ENCODE results near the gene DUOX1. TPM values are rescaled to one million over a fixed set of nuclear protein-coding genes. Genes with fewer than 3 reads are reported as not detected.

Gene DUOX1
- polyA plus RNA-seq, 3 donors: 0.22 TPM; not detected in 2

DNA sequence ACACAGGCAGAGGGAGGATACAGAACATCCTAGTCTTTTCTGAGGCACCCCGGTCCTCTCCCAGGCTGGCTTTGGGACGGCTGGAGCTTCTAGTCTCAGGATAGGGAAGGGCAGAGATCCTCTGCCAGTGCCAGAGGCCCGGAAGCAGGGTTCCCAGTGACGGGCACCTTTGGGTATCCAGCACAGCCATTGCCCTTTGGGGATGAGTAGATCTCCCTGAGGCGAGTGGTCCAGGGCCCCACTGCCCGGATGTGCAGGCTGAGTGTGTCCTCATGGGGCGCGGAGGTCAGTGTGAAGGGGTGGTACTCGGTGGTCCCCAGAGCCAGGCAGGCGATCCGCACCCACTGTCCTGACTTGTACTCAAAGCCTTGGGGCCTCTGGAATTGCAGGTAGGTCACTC, 34.1 kb upstream of the DUOX1 start:
- no peaks in the 10 kb centered on the region for H3K36me3 ChIP-seq (replicated peaks in 1 of 2; ENCODE audit: control insufficient read depth in 1 of 2, insufficient read depth in 2 of 2, low read length in 2 of 2)
- intact Hi-C loops (cut with micrococcal nuclease): no loop called here
- no peak overlapping the region for H3K27ac ChIP-seq (ENCODE audit: low read depth in 1 of 2, low read length in 2 of 2)
- no peaks in the 10 kb centered on the region for H3K9me3 ChIP-seq (replicated peaks in 1 of 2; ENCODE audit: control insufficient read depth in 1 of 2, insufficient read depth in 1 of 2, low read length in 2 of 2)
- Mint-ChIP-seq H3K27ac (no peak overlapping the region), H3K9me3 (no peaks in the 10 kb centered on the region), H3K27me3 (ENCODE audit: low read depth in 3 of 3) (peaks cover 3 to 8% (median 4%) of the 10 kb centered on the region in 3 donors), H3K4me3 (no peak overlapping the region), H3K36me3 (no peaks in the 10 kb centered on the region), H3K4me1 (peaks cover 2% of the 10 kb centered on the region)
- H2AFZ ChIP-seq (ENCODE audit: insufficient read depth, low read depth, low read length, poor library complexity, severe bottlenecking): no peak overlapping the region
- no peak overlapping the region for H3K9ac ChIP-seq (ENCODE audit: insufficient read depth, low read length, poor library complexity, severe bottlenecking)
- H3K4me3 ChIP-seq (replicated peaks in 1 of 3; ENCODE audit: low read depth in 2 of 3, low read length in 3 of 3): no peak overlapping the region
- no peak for DNase-seq
- H3K4me1 ChIP-seq (ENCODE audit: control insufficient read depth in 1 of 2, insufficient read depth in 2 of 2, low read length in 2 of 2): no peaks in the 10 kb centered on the region
- WGBS (ENCODE audit: insufficient coverage): 96% methylated on average over 11 of the region's 11 CpGs
- H3K4me2 ChIP-seq (replicated peaks; ENCODE audit: extremely low read depth, low read length, poor library complexity, severe bottlenecking): no peak overlapping the region
- H3K79me2 ChIP-seq (ENCODE audit: insufficient read depth, low read length): no peaks in the 10 kb centered on the region
- TF ChIP-seq CTCF (IDR thresholded peaks at IDR 0.05): no peak
- no peaks in the 10 kb centered on the region for H4K20me1 ChIP-seq (ENCODE audit: insufficient read depth, low read length)
- no peaks in the 10 kb centered on the region for H3K27me3 ChIP-seq (ENCODE audit: control insufficient read depth in 2 of 2, insufficient read depth in 2 of 2, low read length in 2 of 2)

GRCh38 chr15:45097466-45097865, 32.3 kb upstream of the DUOX1 start:
- peaks cover 2% of the 10 kb centered on the region for H3K4me1 Mint-ChIP-seq
- no peaks in the 10 kb centered on the region for H3K36me3 ChIP-seq (replicated peaks in 1 of 2; ENCODE audit: control insufficient read depth in 1 of 2, insufficient read depth in 2 of 2, low read length in 2 of 2)

More at GRCh38 chr15:45097466-45097865, 32.3 kb upstream of the DUOX1 start:
- H3K27me3 Mint-ChIP-seq (ENCODE audit: low read depth in 3 of 3): peaks cover 4 to 6% (median 6%) of the 10 kb centered on the region in 3 donors
- Histone ChIP-seq H3K79me2 (ENCODE audit: insufficient read depth, low read length) (no peaks in the 10 kb centered on the region), H3K27me3 (ENCODE audit: control insufficient read depth in 2 of 2, insufficient read depth in 2 of 2, low read length in 2 of 2) (no peaks in the 10 kb centered on the region), H3K9ac (ENCODE audit: insufficient read depth, low read length, poor library complexity, severe bottlenecking) (no peak overlapping the region), H2AFZ (ENCODE audit: insufficient read depth, low read depth, low read length, poor library complexity, severe bottlenecking) (no peak overlapping the region), H3K27ac (ENCODE audit: low read depth in 1 of 2, low read length in 2 of 2) (no peak overlapping the region), H3K4me3 (replicated peaks in 1 of 3; ENCODE audit: low read depth in 2 of 3, low read length in 3 of 3) (no peak overlapping the region), H3K4me1 (ENCODE audit: control insufficient read depth in 1 of 2, insufficient read depth in 2 of 2, low read length in 2 of 2) (no peaks in the 10 kb centered on the region), H4K20me1 (ENCODE audit: insufficient read depth, low read length) (no peaks in the 10 kb centered on the region), H3K4me2 (replicated peaks; ENCODE audit: extremely low read depth, low read length, poor library complexity, severe bottlenecking) (no peak overlapping the region), H3K9me3 (replicated peaks in 1 of 2; ENCODE audit: control insufficient read depth in 1 of 2, insufficient read depth in 1 of 2, low read length in 2 of 2) (no peaks in the 10 kb centered on the region)
- intact Hi-C loops (cut with micrococcal nuclease): no loop called here
- no peak for TF ChIP-seq CTCF (IDR thresholded peaks at IDR 0.05)
- no peaks in the 10 kb centered on the region for H3K36me3 Mint-ChIP-seq
- H3K27ac Mint-ChIP-seq: no peak overlapping the region
- DNase-seq: no peak
- H3K9me3 Mint-ChIP-seq: peaks cover 0 to 2% (median 0%) of the 10 kb centered on the region in 7 donors
- WGBS (ENCODE audit: insufficient coverage): 100% methylated on average over 5 of the region's 7 CpGs
- H3K4me3 Mint-ChIP-seq: no peak overlapping the region

All from CD14-positive monocyte (primary cell).